ENCODE data around the gene DCTN2. TPM values are rescaled to one million over a fixed set of nuclear protein-coding genes. Genes with fewer than 3 reads are reported as not detected.

Gene DCTN2
- polyA plus RNA-seq, 1 of the 3 experiments (the other 2 are of a cell fraction), result 122 TPM

DNA sequence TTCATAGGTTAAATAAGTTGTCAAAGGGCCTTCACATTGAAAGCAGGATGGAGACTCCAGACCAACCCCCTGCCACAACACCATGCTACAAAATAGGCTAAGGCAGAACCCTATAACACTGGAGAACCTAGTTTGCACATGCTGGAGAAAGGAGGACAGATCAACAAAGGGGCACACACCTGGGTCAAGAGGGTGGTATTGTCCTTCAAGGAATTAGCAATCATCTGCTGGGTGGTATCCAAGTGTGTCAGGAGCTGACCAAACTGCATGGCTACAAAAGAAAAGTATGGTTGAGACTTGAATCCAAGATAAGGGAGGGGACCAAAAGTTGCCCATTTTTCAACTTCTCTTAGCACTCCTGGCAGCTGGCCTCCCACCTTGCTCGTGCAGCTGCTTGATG lies 15.2 kb downstream of the DCTN2 start:
- H3K4me1 ChIP-seq (ENCODE audit: control insufficient read depth in 1 of 2, insufficient read depth in 2 of 2, low read depth in 1 of 2, low read length in 1 of 2), result no peaks in the 10 kb centered on the region
- no peaks in the 10 kb centered on the region for H3K9me3 ChIP-seq
- no peak overlapping the region for H3K4me2 ChIP-seq
- no peaks in the 10 kb centered on the region for H4K20me1 ChIP-seq (ENCODE audit: insufficient read depth)
- WGBS (ENCODE audit: low lambda C conversion rate), result no CpG with 5 or more reads among the region's 1 CpG
- H3K79me2 ChIP-seq (ENCODE audit: insufficient read depth), result 0 out of 2 replicates have a peak, but pooled peaks cover under 1% of the 10 kb centered on the region
- CTCF ChIA-PET, result interaction anchor here (0.6 to 2.1 kb wide), 5 partner anchors 9 to 359 kb away, joined by 3 to 5 read pairs (median 5); partner anchors contain the start of gene B4GALNT1
- H3F3A ChIP-seq (replicated peaks; ENCODE audit: insufficient read depth), result peaks cover 15% of the 10 kb centered on the region
- POLR2A ChIA-PET, result interaction anchor here (0.7 to 2.8 kb wide), 8 partner anchors 8 to 400 kb away, joined by 3 to 11 read pairs (median 5); partner anchors contain the start of genes DCTN2 and DDIT3
- no peak overlapping the region for H2AFZ ChIP-seq (ENCODE audit: low read depth)
- no peak for TF ChIP-seq JUND (IDR thresholded peaks at IDR 0.05)
- TF ChIP-seq RAD21 (IDR thresholded peaks at IDR 0.05; ENCODE audit: low read length), result no peak
- H3K27ac ChIP-seq (ENCODE audit: low read depth in 2 of 2, low read length in 1 of 2), result no peak overlapping the region
- H3K4me3 ChIP-seq (ENCODE audit: low read depth in 2 of 2, low read length in 1 of 2), result no peak overlapping the region
- peaks cover 55 to 93% of the 10 kb centered on the region in 2 experiments for H3K36me3 ChIP-seq (replicated peaks in 1 of 2; ENCODE audit: control insufficient read depth in 1 of 2, insufficient read depth in 2 of 2, low read length in 1 of 2)
- no peak for DNase-seq
- no peaks in the 10 kb centered on the region for H3K27me3 ChIP-seq (ENCODE audit: insufficient read depth)
- H3K9me2 ChIP-seq, result no peaks in the 10 kb centered on the region
- no peak overlapping the region for H3K9ac ChIP-seq

DNA sequence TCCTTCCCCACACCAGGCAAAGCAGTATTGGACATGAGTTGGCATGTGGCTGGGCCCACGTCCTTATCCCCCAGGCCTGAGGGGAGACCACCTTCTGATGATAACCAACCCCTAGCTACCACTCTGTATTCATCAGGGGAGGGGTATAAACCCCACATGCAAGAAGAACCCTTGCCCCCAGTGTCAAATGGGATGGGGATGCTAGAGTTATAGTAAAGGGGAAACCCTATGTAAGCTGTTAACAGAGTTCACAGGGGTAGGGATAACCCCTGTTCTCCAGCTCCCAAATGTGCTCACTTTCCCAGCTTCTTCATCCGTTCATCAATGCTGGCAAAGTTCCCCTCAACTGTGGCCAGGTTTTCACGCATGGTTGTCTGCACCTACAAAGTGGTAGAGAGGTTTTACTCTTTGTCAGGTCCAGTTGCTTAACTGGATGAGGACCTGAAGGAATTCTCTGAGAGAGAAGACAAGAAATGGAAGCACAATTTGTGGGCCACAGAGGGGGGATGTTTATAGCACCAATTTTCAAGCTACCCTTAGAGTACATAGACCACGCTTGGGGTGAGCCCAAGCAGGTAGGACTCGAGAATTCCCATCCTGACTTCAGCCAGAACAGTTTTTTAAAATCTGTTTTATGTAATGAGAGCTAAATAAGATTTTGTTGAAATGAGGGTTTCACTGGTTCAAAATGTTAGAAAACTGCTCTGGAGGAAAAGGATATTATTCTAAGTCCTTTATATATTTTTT lies 16.4 kb downstream of the DCTN2 start:
- no peaks in the 10 kb centered on the region; a peak in 1 of 4 replicates for H3K4me1 ChIP-seq (ENCODE audit: control insufficient read depth in 1 of 2, insufficient read depth in 2 of 2, low read depth in 1 of 2, low read length in 1 of 2)
- no peaks in the 10 kb centered on the region for H3K9me3 ChIP-seq
- H4K20me1 ChIP-seq (ENCODE audit: insufficient read depth), result peaks cover under 1% of the 10 kb centered on the region; the same call in 1 of the 2 replicates
- no peak overlapping the region for H3K4me3 ChIP-seq (ENCODE audit: low read depth in 2 of 2, low read length in 1 of 2)
- H3K79me2 ChIP-seq (ENCODE audit: insufficient read depth), result peaks cover 8% of the 10 kb centered on the region; the same call in 1 of the 2 replicates
- no peak overlapping the region; a peak in 1 of 4 replicates for H3K27ac ChIP-seq (ENCODE audit: low read depth in 2 of 2, low read length in 1 of 2)
- ChIA-PET POLR2A (interaction anchor here (0.6 to 2.8 kb wide), 4 partner anchors 9 to 130 kb away, joined by 3 to 11 read pairs (median 6); partner anchors contain the start of genes DDIT3 and DTX3), CTCF (interaction anchor here (0.6 to 2.1 kb wide), 6 partner anchors 10 to 102 kb away, joined by 3 to 5 read pairs (median 3); partner anchors contain the start of gene B4GALNT1)
- no peaks in the 10 kb centered on the region for H3K9me2 ChIP-seq
- no peak overlapping the region for H2AFZ ChIP-seq (ENCODE audit: low read depth)
- no peak for DNase-seq
- H3F3A ChIP-seq (replicated peaks; ENCODE audit: insufficient read depth), result peaks cover 11% of the 10 kb centered on the region
- no peaks in the 10 kb centered on the region for H3K27me3 ChIP-seq (ENCODE audit: insufficient read depth)
- 97% methylated on average over 5 of the region's 5 CpGs for WGBS (ENCODE audit: low lambda C conversion rate)
- no peak overlapping the region for H3K4me2 ChIP-seq
- TF ChIP-seq ELF1 (IDR thresholded peaks at IDR 0.05), result no peak
- TF ChIP-seq, protein P1, sequence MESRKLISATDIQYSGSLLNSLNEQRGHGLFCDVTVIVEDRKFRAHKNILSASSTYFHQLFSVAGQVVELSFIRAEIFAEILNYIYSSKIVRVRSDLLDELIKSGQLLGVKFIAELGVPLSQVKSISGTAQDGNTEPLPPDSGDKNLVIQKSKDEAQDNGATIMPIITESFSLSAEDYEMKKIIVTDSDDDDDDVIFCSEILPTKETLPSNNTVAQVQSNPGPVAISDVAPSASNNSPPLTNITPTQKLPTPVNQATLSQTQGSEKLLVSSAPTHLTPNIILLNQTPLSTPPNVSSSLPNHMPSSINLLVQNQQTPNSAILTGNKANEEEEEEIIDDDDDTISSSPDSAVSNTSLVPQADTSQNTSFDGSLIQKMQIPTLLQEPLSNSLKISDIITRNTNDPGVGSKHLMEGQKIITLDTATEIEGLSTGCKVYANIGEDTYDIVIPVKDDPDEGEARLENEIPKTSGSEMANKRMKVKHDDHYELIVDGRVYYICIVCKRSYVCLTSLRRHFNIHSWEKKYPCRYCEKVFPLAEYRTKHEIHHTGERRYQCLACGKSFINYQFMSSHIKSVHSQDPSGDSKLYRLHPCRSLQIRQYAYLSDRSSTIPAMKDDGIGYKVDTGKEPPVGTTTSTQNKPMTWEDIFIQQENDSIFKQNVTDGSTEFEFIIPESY (IDR thresholded peaks at IDR 0.05; ENCODE audit: borderline replicate concordance, low read depth), result no peak
- TF ChIP-seq JUND (IDR thresholded peaks at IDR 0.05), result no peak
- no peak for TF ChIP-seq MXI1 (IDR thresholded peaks at IDR 0.05; ENCODE audit: low read depth, low read length)
- TF ChIP-seq FOXM1 (IDR thresholded peaks at IDR 0.05; ENCODE audit: low read depth), result no peak
- TF ChIP-seq GABPA (IDR thresholded peaks at IDR 0.05; ENCODE audit: low read depth), result no peak
- peak; percentile 37; the same call in 1 of the 2 replicates for TF ChIP-seq POLR2AphosphoS5 (IDR thresholded peaks at IDR 0.05; ENCODE audit: low read depth, low read length)
- TF ChIP-seq, protein P2, sequence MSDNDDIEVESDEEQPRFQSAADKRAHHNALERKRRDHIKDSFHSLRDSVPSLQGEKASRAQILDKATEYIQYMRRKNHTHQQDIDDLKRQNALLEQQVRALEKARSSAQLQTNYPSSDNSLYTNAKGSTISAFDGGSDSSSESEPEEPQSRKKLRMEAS (IDR thresholded peaks at IDR 0.05; ENCODE audit: low read depth), result no peak
- peaks cover 55 to 91% of the 10 kb centered on the region in 2 experiments for H3K36me3 ChIP-seq (replicated peaks in 1 of 2; ENCODE audit: control insufficient read depth in 1 of 2, insufficient read depth in 2 of 2, low read length in 1 of 2)
- no peak overlapping the region for H3K9ac ChIP-seq
